ENCODE results near the gene OBSCN. TPM values are rescaled to one million over a fixed set of nuclear protein-coding genes. Genes with fewer than 3 reads are reported as not detected.
A peak's percentile ranks its signal among the peaks of the same experiment; 100 is the strongest.

The OBSCN gene
- total and polyA plus RNA-seq, 2 donors (not counting 1 experiment from before 2014, with no cell fraction given), result 10.0 to 63.9 TPM

DNA sequence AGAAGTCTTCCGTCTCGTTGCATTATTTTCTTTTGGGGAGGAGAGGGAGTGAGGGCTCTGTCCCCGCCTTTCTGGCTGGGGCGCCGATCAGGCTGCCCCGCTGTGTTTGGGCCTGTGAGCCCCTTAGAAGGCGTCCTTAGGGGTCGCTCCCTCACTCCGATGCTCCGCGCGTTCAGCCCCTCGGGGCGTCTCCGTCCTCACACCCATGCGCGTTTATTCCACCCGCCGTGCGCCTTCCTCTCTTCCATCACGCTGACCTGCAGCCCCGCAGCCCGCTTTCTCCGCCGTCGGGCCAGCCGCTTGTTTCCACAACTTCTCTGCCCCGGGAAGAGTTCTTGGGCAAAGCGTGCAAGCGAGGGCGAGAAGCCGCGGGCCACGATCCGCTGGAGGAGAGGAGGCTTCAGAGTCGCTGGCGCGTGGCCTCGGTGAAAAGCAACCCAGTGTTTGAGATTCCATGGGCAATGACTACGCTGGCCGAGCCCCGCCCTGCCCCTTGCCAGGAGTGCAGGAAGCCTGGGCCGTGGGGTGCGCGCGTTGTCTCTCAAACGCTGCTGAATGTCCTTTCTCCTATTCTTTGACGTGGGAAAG, 171.1 kb downstream of the OBSCN start:
- H3K4me1 ChIP-seq (ENCODE audit: control insufficient read depth in 2 of 2, insufficient read depth in 2 of 2, low read length in 2 of 2), result peaks cover 9 to 11% of the 10 kb centered on the region in 2 donors
- no peaks in the 10 kb centered on the region for H3K36me3 ChIP-seq (replicated peaks in 1 of 2; ENCODE audit: control extremely low read depth in 1 of 2, control insufficient read depth in 1 of 2, extremely low read depth in 1 of 2, insufficient read depth in 2 of 2, low read length in 1 of 2)
- POLR2A ChIA-PET, result no interaction called here
- no peak overlapping the region for H3K27ac Mint-ChIP-seq
- H3K27ac ChIP-seq (ENCODE audit: low read length in 2 of 2), result no peak overlapping the region
- H3K4me2 ChIP-seq (replicated peaks; ENCODE audit: low read depth, low read length, poor library complexity, severe bottlenecking), result peak overlapping the region; percentile 78
- no peak for ATAC-seq (ENCODE audit: low read depth)
- peak overlapping the region; percentile 51 for H2AFZ ChIP-seq (ENCODE audit: insufficient read depth, low read depth, low read length, poor library complexity, severe bottlenecking)
- CTCF ChIA-PET, result no interaction called here
- no peak for DNase-seq
- H3K79me2 ChIP-seq (ENCODE audit: control insufficient read depth, insufficient read depth, low read length), result no peaks in the 10 kb centered on the region
- peaks cover 0 to 14% (median 7%) of the 10 kb centered on the region in 4 experiments for H3K27me3 ChIP-seq (replicated peaks in 1 of 4; ENCODE audit: control extremely low read depth in 1 of 4, control insufficient read depth in 3 of 4, insufficient read depth in 4 of 4, low read length in 3 of 4)
- 4% methylated on average over 47 of the region's 48 CpGs for WGBS (ENCODE audit: insufficient coverage)
- peak overlapping the region in 3 of 5 experiments; percentile 17 to 38 (median 37) for H3K4me3 ChIP-seq (ENCODE audit: control extremely low read depth in 1 of 5, extremely low read depth in 1 of 5, insufficient read depth in 1 of 5, low read depth in 2 of 5, low read length in 4 of 5)
- intact Hi-C loops (cut with micrococcal nuclease), result no loop called here
- TF ChIP-seq, protein P1, sequence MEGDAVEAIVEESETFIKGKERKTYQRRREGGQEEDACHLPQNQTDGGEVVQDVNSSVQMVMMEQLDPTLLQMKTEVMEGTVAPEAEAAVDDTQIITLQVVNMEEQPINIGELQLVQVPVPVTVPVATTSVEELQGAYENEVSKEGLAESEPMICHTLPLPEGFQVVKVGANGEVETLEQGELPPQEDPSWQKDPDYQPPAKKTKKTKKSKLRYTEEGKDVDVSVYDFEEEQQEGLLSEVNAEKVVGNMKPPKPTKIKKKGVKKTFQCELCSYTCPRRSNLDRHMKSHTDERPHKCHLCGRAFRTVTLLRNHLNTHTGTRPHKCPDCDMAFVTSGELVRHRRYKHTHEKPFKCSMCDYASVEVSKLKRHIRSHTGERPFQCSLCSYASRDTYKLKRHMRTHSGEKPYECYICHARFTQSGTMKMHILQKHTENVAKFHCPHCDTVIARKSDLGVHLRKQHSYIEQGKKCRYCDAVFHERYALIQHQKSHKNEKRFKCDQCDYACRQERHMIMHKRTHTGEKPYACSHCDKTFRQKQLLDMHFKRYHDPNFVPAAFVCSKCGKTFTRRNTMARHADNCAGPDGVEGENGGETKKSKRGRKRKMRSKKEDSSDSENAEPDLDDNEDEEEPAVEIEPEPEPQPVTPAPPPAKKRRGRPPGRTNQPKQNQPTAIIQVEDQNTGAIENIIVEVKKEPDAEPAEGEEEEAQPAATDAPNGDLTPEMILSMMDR (IDR thresholded peaks at IDR 0.05), result peak; percentile 8
- no peak for TF ChIP-seq EZH2 (IDR thresholded peaks at IDR 0.05; ENCODE audit: borderline replicate concordance, insufficient read depth, low read depth, low read length, poor library complexity, severe bottlenecking)
- H3K9me3 ChIP-seq (ENCODE audit: control extremely low read depth in 1 of 3, control insufficient read depth in 2 of 3, insufficient read depth in 1 of 3, low read length in 2 of 3), result peaks cover 0 to 11% (median 0%) of the 10 kb centered on the region in 3 donors
- H3K9me3 Mint-ChIP-seq (ENCODE audit: insufficient read depth), result no peaks in the 10 kb centered on the region
- peak overlapping the region; percentile 80 for H3K4me3 Mint-ChIP-seq
- peaks cover 7% of the 10 kb centered on the region for H3K4me1 Mint-ChIP-seq
- peak overlapping the region; percentile 29 for H3K9ac ChIP-seq (ENCODE audit: low read length)
- H4K20me1 ChIP-seq (ENCODE audit: control insufficient read depth, insufficient read depth, low read length, poor library complexity, severe bottlenecking), result no peaks in the 10 kb centered on the region
- H3K27me3 Mint-ChIP-seq, result peaks cover 15% of the 10 kb centered on the region

DNA sequence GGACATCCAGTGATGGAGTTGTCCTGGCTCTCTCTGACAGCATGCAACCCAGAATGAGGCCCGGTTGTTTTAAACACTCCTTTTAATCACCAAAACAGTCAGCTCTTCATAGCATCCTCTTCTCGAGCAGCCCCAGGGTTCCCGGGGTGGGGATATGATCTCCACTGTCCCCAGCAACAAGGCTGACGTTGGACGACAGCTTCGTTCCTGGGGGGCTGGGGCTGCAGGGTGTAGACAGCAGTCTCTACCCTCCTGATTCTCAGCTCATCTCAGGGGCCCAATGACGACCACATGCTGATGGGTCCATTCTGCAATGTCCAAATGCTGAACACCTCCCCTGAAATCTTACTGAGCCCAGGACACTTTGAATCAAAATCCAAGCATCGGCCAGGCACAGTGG, 171.8 kb downstream of the OBSCN start:
- Histone ChIP-seq H3K36me3 (replicated peaks in 1 of 2; ENCODE audit: control extremely low read depth in 1 of 2, control insufficient read depth in 1 of 2, extremely low read depth in 1 of 2, insufficient read depth in 2 of 2, low read length in 1 of 2) (no peaks in the 10 kb centered on the region), H3K9me3 (ENCODE audit: control extremely low read depth in 1 of 3, control insufficient read depth in 2 of 3, insufficient read depth in 1 of 3, low read length in 2 of 3) (peaks cover 0 to 11% (median 0%) of the 10 kb centered on the region in 3 donors), H3K79me2 (ENCODE audit: control insufficient read depth, insufficient read depth, low read length) (no peaks in the 10 kb centered on the region), H3K4me1 (ENCODE audit: control insufficient read depth in 2 of 2, insufficient read depth in 2 of 2, low read length in 2 of 2) (peaks cover 9 to 11% of the 10 kb centered on the region in 2 donors), H3K4me3 (ENCODE audit: control extremely low read depth in 1 of 5, extremely low read depth in 1 of 5, insufficient read depth in 1 of 5, low read depth in 2 of 5, low read length in 4 of 5) (no peak overlapping the region), H2AFZ (ENCODE audit: insufficient read depth, low read depth, low read length, poor library complexity, severe bottlenecking) (no peak overlapping the region), H3K9ac (ENCODE audit: low read length) (no peak overlapping the region), H3K27me3 (replicated peaks in 1 of 4; ENCODE audit: control extremely low read depth in 1 of 4, control insufficient read depth in 3 of 4, insufficient read depth in 4 of 4, low read length in 3 of 4) (peaks cover 0 to 14% (median 7%) of the 10 kb centered on the region in 4 experiments), H4K20me1 (ENCODE audit: control insufficient read depth, insufficient read depth, low read length, poor library complexity, severe bottlenecking) (no peaks in the 10 kb centered on the region), H3K27ac (ENCODE audit: low read length in 2 of 2) (no peak overlapping the region), H3K4me2 (replicated peaks; ENCODE audit: low read depth, low read length, poor library complexity, severe bottlenecking) (no peak overlapping the region)
- POLR2A ChIA-PET, result no interaction called here
- no peaks in the 10 kb centered on the region for H3K9me3 Mint-ChIP-seq (ENCODE audit: insufficient read depth)
- intact Hi-C loops (cut with micrococcal nuclease), result no loop called here
- DNase-seq, result no peak
- H3K4me1 Mint-ChIP-seq, result peaks cover 7% of the 10 kb centered on the region
- 92% methylated on average over 4 of the region's 8 CpGs for WGBS (ENCODE audit: insufficient coverage)
- ATAC-seq (ENCODE audit: low read depth), result no peak
- TF ChIP-seq, protein P1 (IDR thresholded peaks at IDR 0.05), result no peak
- no peak for TF ChIP-seq EZH2 (IDR thresholded peaks at IDR 0.05; ENCODE audit: borderline replicate concordance, insufficient read depth, low read depth, low read length, poor library complexity, severe bottlenecking)
- H3K4me3 Mint-ChIP-seq, result peak overlapping the region; percentile 26
- no peak overlapping the region for H3K27ac Mint-ChIP-seq
- H3K27me3 Mint-ChIP-seq, result peaks cover 15% of the 10 kb centered on the region
- CTCF ChIA-PET, result no interaction called here
